ENCODE data around the gene MAP3K7. TPM values are rescaled to one million over a fixed set of nuclear protein-coding genes. Genes with fewer than 3 reads are reported as not detected.

The MAP3K7 gene
- total and polyA plus RNA-seq, 2 of the 8 experiments (the other 6 are each of a cell fraction or from before 2014, with no cell fraction given), result 27.3 to 34.8 TPM

- no peaks in the 10 kb centered on the region for H3K79me1 ChIP-seq (ENCODE audit: low read depth, low read length)
- H3K79me2 ChIP-seq (ENCODE audit: control insufficient read depth in 1 of 2, insufficient read depth in 2 of 2, low read length in 2 of 2), result no peaks in the 10 kb centered on the region
- no peaks in the 10 kb centered on the region for H3K4me1 ChIP-seq (replicated peaks in 1 of 4; ENCODE audit: control insufficient read depth in 3 of 4, insufficient read depth in 4 of 4, low read length in 3 of 4)
- no peak overlapping the region for H2BK12ac ChIP-seq (ENCODE audit: low read depth, low read length)
- ChIA-PET POLR2A (ENCODE audit: partially characterized antibody) (no interaction called here), CTCF (ENCODE audit: partially characterized antibody) (interaction anchor here (0.7 kb wide), 1 partner anchor 159 kb away, joined by 3 read pairs; no protein-coding TSS in a partner anchor)
- H2BK20ac ChIP-seq (ENCODE audit: low read length), result no peak overlapping the region
- H2AFZ ChIP-seq (ENCODE audit: low read length), result no peak overlapping the region
- no peak overlapping the region for H2BK5ac ChIP-seq (ENCODE audit: low read depth, low read length)
- no peak overlapping the region for H3K56ac ChIP-seq (replicated peaks; ENCODE audit: insufficient read length, low read depth, low read length)
- no peak overlapping the region for H3K14ac ChIP-seq (ENCODE audit: insufficient read length)
- H3K9me3 ChIP-seq (ENCODE audit: insufficient read depth in 2 of 2, low read depth in 1 of 2, low read length in 1 of 2), result no peaks in the 10 kb centered on the region
- WGBS, 2 experiments (ENCODE audit: extremely low coverage in 1 of 2, insufficient coverage in 1 of 2, insufficient read length in 1 of 2, insufficient replicate concordance in 2 of 2, low coverage in 1 of 2, low lambda C conversion rate in 2 of 2, missing lambda C conversion rate in 1 of 2), result 92% methylated on average over 3 of the region's 3 CpGs; no CpG with 5 or more reads in 1 of the 2 experiments
- H3K4me3 ChIP-seq (ENCODE audit: extremely low read depth in 1 of 4, insufficient read depth in 2 of 4, low read depth in 3 of 4, low read length in 4 of 4), result no peak overlapping the region
- H3K36me3 ChIP-seq (ENCODE audit: control insufficient read depth in 2 of 4, insufficient read depth in 4 of 4, low read length in 3 of 4), result peaks cover 0 to 26% (median 17%) of the 10 kb centered on the region in 4 experiments; a peak in 6 of 8 replicates
- no peak overlapping the region for H4K91ac ChIP-seq (replicated peaks; ENCODE audit: insufficient read length, low read length)
- H3K18ac ChIP-seq (ENCODE audit: extremely low read depth, low read length), result no peak overlapping the region
- DNase-seq (ENCODE audit: low read depth in 1 of 2, low spot score in 2 of 2) (no peak), FAIRE-seq (no peak)
- no peaks in the 10 kb centered on the region for H3K23me2 ChIP-seq (ENCODE audit: low read depth, low read length)
- H2AK5ac ChIP-seq (ENCODE audit: low read depth, low read length), result no peak overlapping the region
- H4K5ac ChIP-seq (ENCODE audit: insufficient read length, low read depth, low read length), result no peak overlapping the region
- H3K9ac ChIP-seq (replicated peaks in 1 of 4; ENCODE audit: extremely low read depth in 1 of 4, low read depth in 3 of 4, low read length in 3 of 4), result no peak overlapping the region
- no peak overlapping the region for H3K27ac ChIP-seq (ENCODE audit: low read depth, low read length)
- no peak overlapping the region for H2BK120ac ChIP-seq (replicated peaks; ENCODE audit: low read depth, low read length)
- H3K4ac ChIP-seq (replicated peaks; ENCODE audit: insufficient read length, low read depth, low read length), result no peak overlapping the region
- no peak overlapping the region for H3K4me2 ChIP-seq (ENCODE audit: insufficient read depth in 1 of 2, low read depth in 2 of 2, low read length in 2 of 2)
- no peak for TF ChIP-seq JUND (IDR thresholded peaks at IDR 0.05; ENCODE audit: low read length)
- no peak for TF ChIP-seq TAF7 (optimal IDR thresholded peaks at IDR 0.05; ENCODE audit: borderline replicate concordance, low read depth, low read length)
- no peak for TF ChIP-seq KDM5A (IDR thresholded peaks at IDR 0.05; ENCODE audit: low read length)
- no peak for TF ChIP-seq ATF2 (IDR thresholded peaks at IDR 0.05; ENCODE audit: low read length)
- H3K23ac ChIP-seq (ENCODE audit: insufficient read length), result no peak overlapping the region
- H4K8ac ChIP-seq (ENCODE audit: extremely low read depth, insufficient read depth, low read length), result no peak overlapping the region
- no peak overlapping the region for H2BK15ac ChIP-seq (ENCODE audit: low read length)
- H4K20me1 ChIP-seq (replicated peaks in 1 of 2; ENCODE audit: control insufficient read depth in 1 of 2, insufficient read depth in 2 of 2, low read length in 2 of 2), result no peaks in the 10 kb centered on the region
- H3K27me3 ChIP-seq (replicated peaks in 1 of 4; ENCODE audit: control insufficient read depth in 3 of 4, extremely low read depth in 1 of 4, insufficient read depth in 3 of 4, low read length in 3 of 4), result no peaks in the 10 kb centered on the region
These were observed 45.7 kb downstream of the MAP3K7 start for GRCh38 chr6:90541221-90541620.

Data from H1 (cell line).